Mesenchymal stem cell (in vitro differentiated cells and primary cell): Measurements from ENCODE around the gene NOP14.

ENCODE experiments used
- DNase-seq: peaks from one replicate; pipeline ENCODE4 v3.0.0-alpha.2; 2013
- H2AFZ ChIP-seq: one replicate; pipeline ENCODE4 v1.6.1; 2013; ENCODE audit warnings: low read depth, mild to moderate bottlenecking, control low read depth, inconsistent platforms, low read length, moderate library complexity
- H2AK5ac ChIP-seq: 2 replicates; pipeline ENCODE4 v1.6.1; 2013; ENCODE audit warnings: low read length, moderate library complexity, mild to moderate bottlenecking, inconsistent platforms; ENCODE audit not compliant: severe bottlenecking
- H2BK120ac ChIP-seq: one replicate; pipeline ENCODE4 v1.6.1; 2013; ENCODE audit warnings: low read depth, mild to moderate bottlenecking, inconsistent platforms, low read length, moderate library complexity
- H2BK12ac ChIP-seq, 2 experiments: one replicate each; pipeline ENCODE4 v1.6.1; 2013; ENCODE audit warnings: inconsistent platforms in 2 of 2, low read length in 2 of 2, mild to moderate bottlenecking in 2 of 2, moderate library complexity in 2 of 2, control low read depth in 1 of 2
- H2BK15ac ChIP-seq: one replicate; pipeline ENCODE4 v1.6.1; 2013; ENCODE audit warnings: mild to moderate bottlenecking, low read depth, inconsistent platforms; ENCODE audit not compliant: poor library complexity, severe bottlenecking
- H2BK5ac ChIP-seq: 2 replicates; pipeline ENCODE4 v1.6.1; 2013; ENCODE audit warnings: low read depth, mild to moderate bottlenecking, low read length, control low read depth, inconsistent platforms; ENCODE audit not compliant: poor library complexity, severe bottlenecking
- H3K14ac ChIP-seq, 2 experiments: one replicate each; pipeline ENCODE4 v1.6.1; 2013; ENCODE audit warnings: inconsistent platforms in 2 of 2, low read length in 2 of 2, control low read depth in 1 of 2, mild to moderate bottlenecking in 1 of 2, moderate library complexity in 1 of 2
- H3K18ac ChIP-seq, 2 experiments: one replicate each; pipeline ENCODE4 v1.6.1; 2013; ENCODE audit warnings: inconsistent platforms in 2 of 2, low read length in 2 of 2, control low read depth in 1 of 2, low read depth in 1 of 2, mild to moderate bottlenecking in 1 of 2
- H3K23ac ChIP-seq, 2 experiments: one replicate each; pipeline ENCODE4 v1.6.1; 2013; ENCODE audit warnings: inconsistent platforms in 2 of 2, low read length in 2 of 2, mild to moderate bottlenecking in 2 of 2, moderate library complexity in 2 of 2, control low read depth in 1 of 2
- H3K27ac ChIP-seq: 2 replicates; pipeline ENCODE4 v1.5.1; 2013; ENCODE audit warnings: mild to moderate bottlenecking, moderate library complexity, low read length, control low read depth, inconsistent platforms; ENCODE audit not compliant: poor library complexity, severe bottlenecking
- H3K27me3 ChIP-seq, 2 experiments: 2 replicates each; pipeline versions ENCODE4 v1.6.1 to v1.7.0; 2013; ENCODE audit warnings: low read length in 2 of 2, mild to moderate bottlenecking in 2 of 2, moderate library complexity in 2 of 2, control low read depth in 1 of 2, inconsistent platforms in 1 of 2; ENCODE audit not compliant: control insufficient read depth in 1 of 2, insufficient read depth in 1 of 2
- H3K36me3 ChIP-seq, 2 experiments: 2 replicates each; pipeline versions ENCODE4 v1.6.1 to v1.7.0; 2013; ENCODE audit warnings: low read length in 2 of 2, control low read depth in 1 of 2, inconsistent platforms in 1 of 2, low read depth in 1 of 2, mild to moderate bottlenecking in 1 of 2; ENCODE audit not compliant: insufficient read depth in 2 of 2, control insufficient read depth in 1 of 2
- H3K4ac ChIP-seq, 2 experiments: one replicate each; pipeline ENCODE4 v1.6.1; 2013; ENCODE audit warnings: inconsistent platforms in 2 of 2, low read length in 2 of 2, mild to moderate bottlenecking in 2 of 2, moderate library complexity in 2 of 2, control low read depth in 1 of 2, low read depth in 1 of 2
- H3K4me1 ChIP-seq: 2 replicates; pipeline ENCODE4 v1.6.1; 2013; ENCODE audit warnings: low read depth, low read length, control low read depth; ENCODE audit not compliant: control insufficient read depth, insufficient read depth
- H3K4me2 ChIP-seq: 2 replicates; pipeline ENCODE4 v1.6.1; 2013; ENCODE audit warnings: low read length, mild to moderate bottlenecking, inconsistent platforms; ENCODE audit not compliant: poor library complexity, severe bottlenecking
- H3K4me3 ChIP-seq, 2 experiments: 2 replicates each; pipeline versions ENCODE4 v1.5.1 to v1.7.0; 2013; ENCODE audit warnings: low read length in 2 of 2, mild to moderate bottlenecking in 2 of 2, control low read depth in 1 of 2, low read depth in 1 of 2; ENCODE audit not compliant: insufficient read depth in 1 of 2
- H3K79me1 ChIP-seq: replicated peaks from 2 replicates; pipeline ENCODE4 v1.6.1; 2013; ENCODE audit warnings: mild to moderate bottlenecking, control low read depth, low read length, inconsistent platforms; ENCODE audit not compliant: poor library complexity, severe bottlenecking
- H3K9ac ChIP-seq: 2 replicates; pipeline ENCODE4 v1.7.0; 2013; ENCODE audit warnings: mild to moderate bottlenecking, low read length, moderate library complexity
- H3K9me3 ChIP-seq: 2 replicates; pipeline ENCODE4 v1.7.0; 2013; ENCODE audit warnings: mild to moderate bottlenecking, low read length; ENCODE audit not compliant: control insufficient read depth
- H4K8ac ChIP-seq: one replicate; pipeline ENCODE4 v1.6.1; 2013; ENCODE audit warnings: inconsistent platforms, mild to moderate bottlenecking, low read length, moderate library complexity
- H4K91ac ChIP-seq: one replicate; pipeline ENCODE4 v1.6.1; 2013; ENCODE audit warnings: mild to moderate bottlenecking, low read length, inconsistent platforms
- WGBS: methylation state at CpG from one replicate; pipeline ENCODE4 v1.1.7; 2013; ENCODE audit warnings: mixed read lengths; 5-methylcytosine and 5-hydroxymethylcytosine counted together

Gene NOP14

DNA sequence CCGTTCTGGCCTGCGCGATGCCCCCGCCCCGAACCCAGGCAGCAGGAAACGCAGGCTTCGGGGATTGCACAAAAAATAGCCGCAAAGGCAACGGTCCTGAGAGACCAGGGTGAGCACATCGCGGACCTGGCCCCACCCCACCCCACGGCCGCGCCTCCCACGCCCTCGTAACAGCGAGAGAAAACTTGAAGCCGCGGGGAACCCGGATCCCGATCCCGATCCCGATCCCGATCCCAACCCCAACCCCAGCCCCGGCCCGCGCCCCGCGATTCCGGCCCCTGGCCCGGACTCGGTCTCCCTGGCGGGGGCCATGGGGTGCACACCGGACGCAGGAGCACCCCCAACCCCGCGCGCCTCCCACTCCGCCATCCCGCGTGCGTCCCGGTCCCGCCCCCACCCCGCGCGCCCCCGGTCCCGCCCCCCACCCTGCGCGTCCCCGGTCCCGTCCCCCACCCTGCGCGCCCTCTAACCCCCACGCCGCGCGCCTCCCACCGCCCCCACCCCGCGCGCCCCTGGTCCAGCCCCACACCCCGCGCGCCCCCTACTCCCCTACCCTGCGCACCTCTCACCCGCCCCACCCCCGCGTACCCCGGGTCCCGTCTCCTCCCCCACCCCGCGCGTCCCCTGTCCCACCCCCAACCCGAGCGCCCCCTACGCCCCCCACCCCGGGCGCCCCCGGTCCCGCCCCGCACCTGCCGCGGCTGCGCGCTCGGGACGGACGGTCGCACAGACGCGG lies 29.0 kb downstream of the NOP14 start:
- H3K14ac ChIP-seq, result peak overlapping the region in 1 of 2 experiments; percentile 94
- H3K27ac ChIP-seq, result peak overlapping the region; percentile 10
- H2BK120ac ChIP-seq, result peak overlapping the region; percentile 71
- no peak overlapping the region for H3K23ac ChIP-seq
- H3K79me1 ChIP-seq, result peaks cover 18% of the 10 kb centered on the region
- H3K4ac ChIP-seq, result peak overlapping the region; percentile 65 to 79
- no peak overlapping the region for H2BK15ac ChIP-seq
- no peak overlapping the region for H2AFZ ChIP-seq
- peaks cover 54% of the 10 kb centered on the region for H3K4me1 ChIP-seq
- peak overlapping the region; percentile 92 for H4K91ac ChIP-seq
- H3K4me3 ChIP-seq, result peak overlapping the region; percentile 93 to 96
- 1% methylated on average over 31 of the region's 93 CpGs for WGBS
- H3K4me2 ChIP-seq, result peak overlapping the region; percentile 78
- no peaks in the 10 kb centered on the region for H3K9me3 ChIP-seq
- H3K36me3 ChIP-seq, result peaks cover 63 to 66% of the 10 kb centered on the region in 2 experiments
- H3K18ac ChIP-seq, result peak overlapping the region; percentile 75 to 90
- H3K27me3 ChIP-seq, result no peaks in the 10 kb centered on the region
- peak; percentile 51 for DNase-seq
- H3K9ac ChIP-seq, result peak overlapping the region; percentile 82
- peak overlapping the region; percentile 94 for H4K8ac ChIP-seq
- H2AK5ac ChIP-seq, result peak overlapping the region; percentile 43
- no peak overlapping the region for H2BK5ac ChIP-seq
- peak overlapping the region in 1 of 2 experiments; percentile 86 for H2BK12ac ChIP-seq

GRCh38 chr4:2933566-2934076 lies 29.6 kb downstream of the NOP14 start:
- H3K23ac ChIP-seq, result no peak overlapping the region
- peak overlapping the region; percentile 10 for H3K27ac ChIP-seq
- H3K14ac ChIP-seq, result peak overlapping the region in 1 of 2 experiments; percentile 94
- H2BK15ac ChIP-seq, result peak overlapping the region; percentile 85
- H2BK12ac ChIP-seq, result peak overlapping the region; percentile 73 to 86
- no peaks in the 10 kb centered on the region for H3K9me3 ChIP-seq
- peak overlapping the region; percentile 82 for H3K9ac ChIP-seq
- 62% methylated on average over 20 of the region's 31 CpGs for WGBS
- no peaks in the 10 kb centered on the region for H3K27me3 ChIP-seq
- peak overlapping the region; percentile 65 to 79 for H3K4ac ChIP-seq
- H2AFZ ChIP-seq, result no peak overlapping the region
- H3K18ac ChIP-seq, result peak overlapping the region; percentile 75 to 90
- peaks cover 63 to 66% of the 10 kb centered on the region in 2 experiments for H3K36me3 ChIP-seq
- peaks cover 18% of the 10 kb centered on the region for H3K79me1 ChIP-seq
- H3K4me2 ChIP-seq, result peak overlapping the region; percentile 78
- H3K4me1 ChIP-seq, result peaks cover 54% of the 10 kb centered on the region
- peak overlapping the region; percentile 81 to 93 for H3K4me3 ChIP-seq
- H2BK120ac ChIP-seq, result peak overlapping the region; percentile 71
- DNase-seq, result no peak
- peak overlapping the region; percentile 94 for H4K8ac ChIP-seq
- no peak overlapping the region for H2BK5ac ChIP-seq
- peak overlapping the region; percentile 92 for H4K91ac ChIP-seq
- peak overlapping the region; percentile 43 for H2AK5ac ChIP-seq

DNA sequence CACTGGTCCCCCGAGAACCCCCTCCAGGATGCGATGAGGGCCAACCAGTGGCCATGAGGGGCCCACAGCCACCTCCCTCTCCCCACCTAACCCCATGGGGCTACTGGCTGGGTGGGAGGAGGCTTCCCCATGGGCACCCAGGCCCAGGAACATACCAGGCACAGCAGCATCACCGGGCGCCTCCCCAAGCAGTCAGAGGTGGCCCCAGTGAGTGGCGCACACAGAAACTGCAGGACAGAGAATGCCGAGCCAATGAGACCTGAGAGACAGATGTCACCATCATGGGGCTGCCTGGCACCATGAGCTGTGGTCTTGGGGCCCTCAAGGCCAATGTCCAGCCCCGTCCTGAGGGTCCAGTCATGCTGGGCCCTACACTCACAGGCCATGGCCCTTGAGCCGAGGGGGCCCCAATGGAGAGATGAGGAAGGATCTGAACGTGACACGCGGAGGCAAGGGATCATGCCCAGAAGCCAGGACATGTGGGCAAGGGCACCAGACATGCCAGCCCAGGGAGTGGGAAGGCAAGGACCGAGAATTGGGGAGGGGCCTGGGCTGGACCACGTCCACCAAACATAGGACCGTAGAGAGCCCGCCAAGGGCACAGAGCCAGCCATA lies 30.1 kb downstream of the NOP14 start:
- Histone ChIP-seq H3K79me1 (peaks cover 22% of the 10 kb centered on the region), H3K18ac (no peak overlapping the region), H4K8ac (peak overlapping the region; percentile 0), H3K4me3 (peak overlapping the region; percentile 81 to 93), H3K4me1 (peaks cover 54% of the 10 kb centered on the region), H3K4me2 (peak overlapping the region; percentile 78), H3K36me3 (peaks cover 64 to 68% of the 10 kb centered on the region in 2 experiments), H3K9me3 (no peaks in the 10 kb centered on the region), H3K27ac (no peak overlapping the region), H2BK15ac (no peak overlapping the region), H3K4ac (peak overlapping the region; percentile 65 to 79), H2AFZ (no peak overlapping the region), H3K23ac (peak overlapping the region in 1 of 2 experiments; percentile 23), H3K9ac (peak overlapping the region; percentile 82), H3K14ac (no peak overlapping the region), H4K91ac (no peak overlapping the region), H3K27me3 (no peaks in the 10 kb centered on the region), H2BK120ac (no peak overlapping the region), H2BK5ac (no peak overlapping the region), H2AK5ac (peak overlapping the region; percentile 38), H2BK12ac (peak overlapping the region in 1 of 2 experiments; percentile 7)
- 91% methylated on average over 15 of the region's 15 CpGs for WGBS
- DNase-seq, result no peak
